ENCODE measurements around the gene RGS3. TPM values are rescaled to one million over a fixed set of nuclear protein-coding genes. Genes with fewer than 3 reads are reported as not detected.

Gene RGS3
- total RNA-seq, 1 donor from 2014 or later = 122 TPM

GRCh38 chr9:113599646-113600022 is 136.1 kb downstream of the RGS3 start:
- Mint-ChIP-seq H3K36me3 (ENCODE audit: low read depth) (peaks cover 28% of the 10 kb centered on the region), H3K27me3 (no peaks in the 10 kb centered on the region), H3K9me3 (no peaks in the 10 kb centered on the region), H3K4me1 (peaks cover 11% of the 10 kb centered on the region), H3K4me3 (no peak overlapping the region), H3K27ac (no peak overlapping the region)
- no peak for DNase-seq
- intact Hi-C loops (cut with micrococcal nuclease) = no loop called here

- H3K27me3 Mint-ChIP-seq = no peaks in the 10 kb centered on the region
- DNase-seq = no peak
- H3K4me3 Mint-ChIP-seq = no peak overlapping the region
- peaks cover 24% of the 10 kb centered on the region for H3K36me3 Mint-ChIP-seq (ENCODE audit: low read depth)
- no peak overlapping the region for H3K27ac Mint-ChIP-seq
- intact Hi-C loops (cut with micrococcal nuclease) = no loop called here
- H3K4me1 Mint-ChIP-seq = peaks cover 11% of the 10 kb centered on the region
- no peaks in the 10 kb centered on the region for H3K9me3 Mint-ChIP-seq
Measured at GRCh38 chr9:113600023-113600823, 136.7 kb downstream of the RGS3 start.

- DNase-seq = no peak
- Mint-ChIP-seq H3K27ac (peak overlapping the region; percentile 78), H3K27me3 (no peaks in the 10 kb centered on the region), H3K9me3 (no peaks in the 10 kb centered on the region), H3K4me3 (no peak overlapping the region), H3K36me3 (ENCODE audit: low read depth) (peaks cover 17% of the 10 kb centered on the region), H3K4me1 (peaks cover 11% of the 10 kb centered on the region)
- intact Hi-C loops (cut with micrococcal nuclease) = no loop called here
Measured at GRCh38 chr9:113600871-113601614, 137.5 kb downstream of the RGS3 start.

DNA sequence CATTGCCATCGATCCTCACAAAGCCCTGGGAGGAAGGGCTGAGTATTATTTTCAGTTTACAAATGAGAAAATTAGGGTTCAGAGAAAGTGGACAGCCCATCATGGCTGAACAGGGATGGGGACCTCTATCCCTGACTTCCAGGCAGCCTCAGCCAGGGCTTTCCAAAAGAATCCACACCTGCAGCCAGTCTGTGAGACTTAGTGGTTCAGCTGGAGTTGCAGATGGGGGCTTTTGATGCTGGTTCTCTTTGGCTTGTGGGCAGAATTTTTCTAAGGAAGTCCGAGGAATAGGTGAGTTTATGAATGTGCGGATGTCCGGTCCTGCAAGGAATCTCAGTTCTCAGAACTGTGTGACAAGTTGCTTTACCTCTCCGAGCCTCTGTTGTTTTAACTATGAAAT is 138.1 kb downstream of the RGS3 start:
- Mint-ChIP-seq H3K4me3 (peak overlapping the region; percentile 42), H3K27me3 (no peaks in the 10 kb centered on the region), H3K27ac (no peak overlapping the region), H3K36me3 (ENCODE audit: low read depth) (peaks cover 11% of the 10 kb centered on the region), H3K9me3 (no peaks in the 10 kb centered on the region), H3K4me1 (peaks cover 11% of the 10 kb centered on the region)
- no peak for DNase-seq
- intact Hi-C loops (cut with micrococcal nuclease) = no loop called here

DNA sequence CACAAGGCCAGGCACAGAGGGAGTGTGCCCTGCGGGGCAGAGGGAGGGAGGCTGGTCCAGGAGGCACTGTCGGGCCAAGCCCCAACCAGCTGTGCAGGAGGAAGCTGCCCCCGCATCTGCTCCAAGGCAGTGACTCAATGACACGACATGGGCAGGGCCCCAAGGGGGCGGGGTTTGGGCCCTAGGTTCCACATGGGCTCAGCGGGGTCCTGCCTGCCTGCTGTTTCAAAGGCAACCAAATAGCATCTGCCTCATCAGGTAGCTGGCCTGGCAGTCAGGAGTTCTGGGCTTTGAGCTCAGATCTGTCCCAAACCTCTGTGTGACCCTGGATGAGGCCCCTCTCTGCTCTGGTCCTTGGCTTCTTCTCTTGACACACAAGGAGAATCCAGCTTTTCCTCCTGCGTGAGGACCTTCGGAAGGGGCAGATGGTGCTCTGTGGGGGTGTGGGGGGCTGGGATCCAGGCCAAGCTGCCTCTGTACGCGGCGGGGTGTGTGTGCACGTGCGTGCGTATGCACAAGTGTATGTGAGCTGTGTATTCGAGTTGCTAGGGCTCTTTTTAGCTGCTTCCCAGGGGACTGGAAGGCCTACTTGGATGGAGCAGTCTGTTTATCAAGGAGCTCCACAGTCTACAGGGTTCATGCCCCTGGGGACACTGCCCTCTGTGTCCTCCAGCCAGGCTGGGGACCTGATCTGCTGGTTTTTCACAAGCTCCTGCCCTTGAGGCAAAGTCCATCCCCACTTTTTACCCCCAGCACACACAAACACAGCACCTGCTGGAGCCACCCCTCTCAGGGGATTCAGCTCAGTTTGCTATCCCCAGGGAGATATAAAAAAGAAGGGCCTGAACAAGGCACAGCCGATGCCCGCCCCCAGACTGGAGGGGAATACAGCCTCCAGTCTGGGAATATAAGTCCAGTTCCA is 138.9 kb downstream of the RGS3 start:
- no peak overlapping the region for H3K27ac Mint-ChIP-seq
- intact Hi-C loops (cut with micrococcal nuclease) = no loop called here

GRCh38 chr9:113603048-113603375 is 139.5 kb downstream of the RGS3 start:
- Mint-ChIP-seq H3K27ac (no peak overlapping the region), H3K9me3 (no peaks in the 10 kb centered on the region), H3K27me3 (no peaks in the 10 kb centered on the region), H3K4me3 (no peak overlapping the region), H3K36me3 (ENCODE audit: low read depth) (peaks cover 5% of the 10 kb centered on the region), H3K4me1 (peaks cover 12% of the 10 kb centered on the region)
- intact Hi-C loops (cut with micrococcal nuclease) = no loop called here
- DNase-seq = no peak

More for the DNA sequence above, 138.9 kb downstream of the RGS3 start:
- peaks cover 11% of the 10 kb centered on the region for H3K4me1 Mint-ChIP-seq
- H3K9me3 Mint-ChIP-seq = no peaks in the 10 kb centered on the region
- DNase-seq = peak; percentile 74
- peak overlapping the region; percentile 42 for H3K4me3 Mint-ChIP-seq
- H3K36me3 Mint-ChIP-seq (ENCODE audit: low read depth) = peaks cover 8% of the 10 kb centered on the region
- H3K27me3 Mint-ChIP-seq = no peaks in the 10 kb centered on the region

DNA sequence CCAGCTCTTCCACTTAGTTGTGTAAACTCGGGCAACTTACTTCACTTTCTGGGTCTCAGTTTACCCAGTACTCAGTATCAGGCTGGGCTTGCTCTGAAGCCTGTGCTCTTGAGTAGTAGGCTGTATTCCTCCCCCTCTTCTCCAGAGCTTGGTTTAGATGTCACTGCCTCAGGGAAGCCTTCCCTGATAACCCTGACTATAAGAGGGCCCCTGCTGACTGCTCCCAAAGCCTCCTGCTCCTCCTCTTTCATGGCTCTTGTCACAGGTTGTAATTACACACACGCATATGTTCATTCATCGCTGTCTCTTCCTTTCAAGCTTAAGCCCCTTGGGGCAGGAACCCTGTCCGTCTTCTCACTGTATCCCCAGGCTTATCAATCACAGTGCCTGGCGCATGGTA is 140.2 kb downstream of the RGS3 start:
- no peak overlapping the region for H3K4me3 Mint-ChIP-seq
- intact Hi-C loops (cut with micrococcal nuclease) = no loop called here
- no peaks in the 10 kb centered on the region for H3K9me3 Mint-ChIP-seq
- peaks cover 4% of the 10 kb centered on the region for H3K36me3 Mint-ChIP-seq (ENCODE audit: low read depth)
- no peak for DNase-seq
- H3K4me1 Mint-ChIP-seq = peaks cover 12% of the 10 kb centered on the region
- no peak overlapping the region for H3K27ac Mint-ChIP-seq
- no peaks in the 10 kb centered on the region for H3K27me3 Mint-ChIP-seq

- Mint-ChIP-seq H3K4me3 (no peak overlapping the region), H3K4me1 (peaks cover 12% of the 10 kb centered on the region), H3K27ac (peak overlapping the region; percentile 11), H3K36me3 (ENCODE audit: low read depth) (no peaks in the 10 kb centered on the region), H3K27me3 (no peaks in the 10 kb centered on the region), H3K9me3 (no peaks in the 10 kb centered on the region)
- DNase-seq = no peak
- intact Hi-C loops (cut with micrococcal nuclease) = no loop called here
Measured at GRCh38 chr9:113604393-113604792, 140.9 kb downstream of the RGS3 start.

DNA sequence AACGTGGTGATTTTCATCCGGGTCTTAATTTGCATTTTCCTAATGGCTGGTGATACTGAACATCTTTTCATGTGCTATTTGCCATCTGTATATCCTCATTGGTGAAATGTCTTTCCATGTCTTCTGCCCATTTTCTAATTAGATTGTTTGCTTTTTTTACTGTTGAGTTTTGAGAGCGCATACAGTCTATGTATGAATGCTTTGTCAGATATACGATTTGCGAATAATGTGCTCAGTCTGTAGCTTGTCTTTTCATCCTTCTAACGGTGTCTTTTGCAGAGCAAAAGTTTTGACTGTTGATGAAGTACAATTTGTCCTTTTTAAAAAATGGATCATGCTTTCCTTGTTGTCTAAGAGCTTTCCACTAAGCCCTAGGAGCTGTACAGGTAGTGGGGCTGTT is 143.0 kb downstream of the RGS3 start:
- peaks cover 6% of the 10 kb centered on the region for H3K4me1 Mint-ChIP-seq
- no peaks in the 10 kb centered on the region for H3K36me3 Mint-ChIP-seq (ENCODE audit: low read depth)
- no peaks in the 10 kb centered on the region for H3K9me3 Mint-ChIP-seq
- H3K4me3 Mint-ChIP-seq = no peak overlapping the region
- no peak for DNase-seq
- intact Hi-C loops (cut with micrococcal nuclease) = no loop called here
- no peak overlapping the region for H3K27ac Mint-ChIP-seq
- H3K27me3 Mint-ChIP-seq = no peaks in the 10 kb centered on the region

DNA sequence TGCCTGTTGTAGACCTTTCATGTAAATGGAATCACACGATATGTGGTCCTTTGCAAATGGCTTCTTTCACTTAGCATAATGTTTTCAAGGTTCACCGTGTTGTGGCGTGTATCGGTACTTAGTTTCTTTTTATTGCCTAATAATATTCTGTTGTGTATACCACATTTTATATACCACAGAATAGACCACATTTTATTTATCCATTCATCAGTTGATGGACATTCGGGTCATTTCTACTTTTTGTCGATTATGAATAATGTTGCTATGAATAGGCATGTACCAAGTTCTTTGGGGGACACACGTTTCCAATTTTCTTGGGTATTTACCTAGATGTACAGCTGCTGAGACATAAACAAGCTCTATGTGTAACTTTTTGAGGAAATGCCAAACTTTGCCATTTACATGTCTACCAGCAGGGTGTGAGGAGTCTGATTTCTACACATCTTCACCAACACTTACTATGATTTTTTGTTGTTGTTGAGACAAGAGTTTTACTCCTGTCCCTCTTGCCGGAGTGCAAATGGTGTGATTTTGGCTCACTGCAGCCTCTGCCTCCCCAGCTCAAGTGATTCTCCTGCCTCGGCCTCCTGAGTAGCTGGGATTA is 144.7 kb downstream of the RGS3 start:
- H3K27ac Mint-ChIP-seq = no peak overlapping the region
- H3K36me3 Mint-ChIP-seq (ENCODE audit: low read depth) = no peaks in the 10 kb centered on the region
- H3K4me1 Mint-ChIP-seq = peaks cover 2% of the 10 kb centered on the region
- no peaks in the 10 kb centered on the region for H3K27me3 Mint-ChIP-seq
- H3K9me3 Mint-ChIP-seq = no peaks in the 10 kb centered on the region
- no peak for DNase-seq
- intact Hi-C loops (cut with micrococcal nuclease) = no loop called here
- H3K4me3 Mint-ChIP-seq = no peak overlapping the region

DNA sequence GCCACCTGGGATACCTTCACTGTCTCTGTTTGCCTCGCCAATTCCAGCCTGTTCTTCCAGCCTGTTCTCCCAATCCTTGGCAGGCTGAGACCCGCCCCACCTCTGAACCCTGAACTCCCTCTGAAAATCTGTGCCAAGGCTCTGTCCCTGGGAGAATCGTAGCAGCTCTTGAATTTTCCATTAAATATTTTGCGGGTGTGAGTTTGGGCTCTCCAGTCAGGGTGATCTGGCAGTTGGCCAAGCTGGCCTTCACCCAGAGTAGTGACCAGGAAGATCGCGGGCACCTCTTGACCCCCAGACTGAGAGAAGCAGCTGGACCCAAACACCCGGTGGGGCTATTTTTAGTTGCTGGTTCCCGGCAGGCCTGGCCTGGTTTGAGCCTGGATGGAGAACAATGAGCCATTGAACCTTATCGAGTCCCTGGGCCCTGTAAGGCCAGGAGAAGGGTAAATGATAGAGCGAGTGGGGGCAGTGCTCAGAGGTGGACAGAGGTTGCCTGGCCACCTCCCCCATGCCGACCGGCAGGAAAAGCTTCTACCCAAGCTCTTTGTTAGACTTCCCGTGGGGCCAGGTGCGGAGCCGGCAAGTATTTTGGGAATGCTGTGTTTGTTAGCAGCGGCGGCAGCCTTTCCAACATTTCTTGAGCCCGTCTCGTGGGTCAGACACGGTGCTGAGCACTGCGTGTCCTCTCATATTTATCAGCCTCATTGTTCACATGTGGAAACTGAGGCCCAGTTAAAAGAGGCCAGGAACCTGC is 146.2 kb downstream of the RGS3 start:
- Mint-ChIP-seq H3K4me3 (no peak overlapping the region), H3K27ac (no peak overlapping the region), H3K4me1 (peaks cover 11% of the 10 kb centered on the region), H3K36me3 (ENCODE audit: low read depth) (no peaks in the 10 kb centered on the region), H3K9me3 (no peaks in the 10 kb centered on the region), H3K27me3 (no peaks in the 10 kb centered on the region)
- no peak for DNase-seq
- intact Hi-C loops (cut with micrococcal nuclease) = no loop called here

DNA sequence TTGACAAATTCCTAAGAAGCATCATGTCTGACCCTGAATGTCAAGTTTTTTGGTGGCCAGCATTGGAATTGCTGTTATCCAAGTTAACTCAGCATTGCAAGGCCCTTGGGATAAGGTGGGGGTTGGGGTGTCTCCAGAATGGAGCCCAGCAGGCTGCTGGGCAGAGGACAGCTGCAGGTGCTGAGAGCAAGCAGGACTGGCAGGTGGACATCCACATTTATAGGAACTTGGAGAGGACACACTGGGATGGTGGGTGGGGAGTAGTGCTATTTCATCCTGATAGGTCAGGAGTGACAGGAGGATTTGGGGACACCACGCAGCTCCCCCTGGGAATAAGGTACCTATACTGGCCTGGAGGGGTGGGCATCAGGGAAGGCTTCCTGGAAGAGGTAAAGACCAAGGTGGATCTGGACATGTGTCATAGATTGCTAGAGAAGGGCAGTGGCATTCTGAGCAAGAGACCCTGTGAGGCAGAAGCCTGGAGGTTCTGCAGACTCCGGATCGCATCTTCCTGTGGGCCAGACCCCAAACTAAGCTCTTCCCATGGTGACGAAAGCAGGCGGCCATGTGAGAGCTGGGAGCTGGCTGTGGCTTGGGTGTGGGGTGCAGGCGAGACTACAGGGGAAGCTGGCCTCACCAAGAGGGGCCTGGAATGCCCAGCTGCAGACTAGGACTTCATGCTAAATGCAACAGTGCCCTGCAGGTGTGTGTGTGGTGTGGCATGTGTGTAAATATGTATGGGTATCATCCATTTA is 148.1 kb downstream of the RGS3 start:
- no peaks in the 10 kb centered on the region for H3K36me3 Mint-ChIP-seq (ENCODE audit: low read depth)
- H3K4me3 Mint-ChIP-seq = no peak overlapping the region
- no peak for DNase-seq
- H3K9me3 Mint-ChIP-seq = no peaks in the 10 kb centered on the region
- H3K27me3 Mint-ChIP-seq = no peaks in the 10 kb centered on the region
- peaks cover 26% of the 10 kb centered on the region for H3K4me1 Mint-ChIP-seq
- H3K27ac Mint-ChIP-seq = no peak overlapping the region
- intact Hi-C loops (cut with micrococcal nuclease) = no loop called here
